Trophoblast cell (in vitro differentiated cells and primary cell): ENCODE results near the gene ZNF100.
"Not testable (repeated sequence)": the region's sequence is repeated elsewhere in the genome, so short reads cannot be mapped to it uniquely, and the experiment has no call there.

Source experiments
- DNase-seq, 2 donors: peaks; one replicate each; pipeline ENCODE4 v3.0.0-alpha.2; 2016
- H2AFZ ChIP-seq: 2 replicates; pipeline ENCODE4 v1.6.1; 2013; ENCODE audit warnings: low read length, moderate library complexity, mild to moderate bottlenecking; ENCODE audit not compliant: insufficient read depth, poor library complexity
- H2AK5ac ChIP-seq: 2 replicates; pipeline ENCODE4 v1.6.1; 2013; ENCODE audit warnings: mild to moderate bottlenecking, low read length
- H2BK120ac ChIP-seq: 2 replicates; pipeline ENCODE4 v1.6.1; 2013; ENCODE audit warnings: low read length, mild to moderate bottlenecking, moderate library complexity; ENCODE audit not compliant: insufficient read depth, poor library complexity
- H2BK12ac ChIP-seq: 2 replicates; pipeline ENCODE4 v1.6.1; 2013; ENCODE audit warnings: mild to moderate bottlenecking, low read length, moderate library complexity
- H2BK5ac ChIP-seq: 2 replicates; pipeline ENCODE4 v1.6.1; 2013; ENCODE audit warnings: low read length, low read depth, moderate library complexity, mild to moderate bottlenecking; ENCODE audit not compliant: poor library complexity
- H3K14ac ChIP-seq: 2 replicates; pipeline ENCODE4 v1.6.1; 2013; ENCODE audit warnings: mild to moderate bottlenecking, low read length
- H3K18ac ChIP-seq: 2 replicates; pipeline ENCODE4 v1.6.1; 2013; ENCODE audit warnings: mild to moderate bottlenecking, low read length
- H3K23ac ChIP-seq: 2 replicates; pipeline ENCODE4 v1.6.1; 2013; ENCODE audit warnings: low read length
- H3K27ac ChIP-seq: 2 replicates; pipeline ENCODE4 v1.5.1; 2013; ENCODE audit warnings: low read depth, mild to moderate bottlenecking, inconsistent platforms, low read length, moderate library complexity
- H3K27me3 ChIP-seq: 2 replicates; pipeline ENCODE4 v1.6.1; 2013; ENCODE audit warnings: inconsistent platforms, mild to moderate bottlenecking, low read length, moderate library complexity; ENCODE audit not compliant: insufficient read depth
- H3K36me3 ChIP-seq, 2 experiments: 1 replicate in 1 of 2; 2 replicates in 1 of 2; pipeline ENCODE4 v1.6.1; 2013; ENCODE audit warnings: low read length in 2 of 2, mild to moderate bottlenecking in 2 of 2, moderate library complexity in 1 of 2; ENCODE audit not compliant: insufficient read depth in 2 of 2, control insufficient read depth in 1 of 2
- H3K4ac ChIP-seq: 2 replicates; pipeline ENCODE4 v1.6.1; 2013; ENCODE audit warnings: low read depth, mild to moderate bottlenecking, low read length, moderate library complexity
- H3K4me1 ChIP-seq, 2 experiments: 1 replicate in 1 of 2; 2 replicates in 1 of 2; pipeline ENCODE4 v1.6.1; 2013; ENCODE audit warnings: low read length in 2 of 2, mild to moderate bottlenecking in 2 of 2, moderate library complexity in 1 of 2; ENCODE audit not compliant: insufficient read depth in 2 of 2, control insufficient read depth in 1 of 2
- H3K4me2 ChIP-seq: 2 replicates; pipeline ENCODE4 v1.6.1; 2013; ENCODE audit warnings: inconsistent platforms, mild to moderate bottlenecking, low read length, moderate library complexity
- H3K4me3 ChIP-seq: 2 replicates; pipeline ENCODE4 v1.5.1; 2013; ENCODE audit warnings: mild to moderate bottlenecking, low read depth, low read length, inconsistent platforms
- H3K79me1 ChIP-seq: one replicate; pipeline ENCODE4 v1.6.1; 2013; ENCODE audit warnings: low read length
- H3K79me2 ChIP-seq: 2 replicates; pipeline ENCODE4 v1.6.1; 2013; ENCODE audit warnings: low read length, mild to moderate bottlenecking; ENCODE audit not compliant: control insufficient read depth, insufficient read depth, poor library complexity
- H3K9ac ChIP-seq: 2 replicates; pipeline ENCODE4 v1.6.1; 2013; ENCODE audit warnings: mild to moderate bottlenecking, low read length
- H3K9me3 ChIP-seq: 2 replicates; pipeline ENCODE4 v1.6.1; 2013; ENCODE audit warnings: low read depth, mild to moderate bottlenecking, control low read depth, inconsistent platforms, low read length; ENCODE audit not compliant: insufficient read depth
- H4K12ac ChIP-seq: 2 replicates; pipeline ENCODE4 v1.6.1; 2013; ENCODE audit warnings: low read depth, mild to moderate bottlenecking, low read length, moderate library complexity
- H4K8ac ChIP-seq: 2 replicates; pipeline ENCODE4 v1.6.1; 2013; ENCODE audit warnings: low read depth, mild to moderate bottlenecking, low read length, moderate library complexity
- H4K91ac ChIP-seq: one replicate; pipeline ENCODE4 v1.6.1; 2013; ENCODE audit warnings: low read depth, mild to moderate bottlenecking, low read length, moderate library complexity
- WGBS: extraction: QIAGEN DNeasy Blood & Tissue Kit; methylation state at CpG from one replicate; pipeline ENCODE4 v1.1.7; 2013; ENCODE audit warnings: missing lambda C conversion rate; ENCODE audit not compliant: insufficient read length, insufficient coverage; ENCODE audit errors: extremely low coverage; 5-methylcytosine and 5-hydroxymethylcytosine counted together

ZNF100 gene

GRCh38 chr19:21726942-21727747 lies 40.2 kb downstream of the ZNF100 start:
- not testable (repeated sequence) for H3K23ac ChIP-seq, H3K4me1 ChIP-seq, H3K79me2 ChIP-seq, H2AK5ac ChIP-seq, H2BK120ac ChIP-seq, H2BK5ac ChIP-seq, H2BK12ac ChIP-seq, H3K4me3 ChIP-seq, H4K12ac ChIP-seq, H3K27ac ChIP-seq, H3K4me2 ChIP-seq, H3K79me1 ChIP-seq, H3K18ac ChIP-seq, H3K27me3 ChIP-seq, H4K8ac ChIP-seq, H2AFZ ChIP-seq, H3K4ac ChIP-seq, H3K14ac ChIP-seq, H3K9me3 ChIP-seq, H3K9ac ChIP-seq, H4K91ac ChIP-seq
- H3K36me3 ChIP-seq = peaks cover 8 to 13% of the 10 kb centered on the region in 2 experiments
- WGBS = no CpG with 5 or more reads among the region's 5 CpGs
- peak in 1 of 2 donors; percentile 55 for DNase-seq

- Histone ChIP-seq H3K36me3 (no peaks in the 10 kb centered on the region), H4K8ac (no peak overlapping the region), H3K4me1 (no peaks in the 10 kb centered on the region), H3K79me2 (no peaks in the 10 kb centered on the region), H3K79me1 (no peaks in the 10 kb centered on the region), H3K14ac (no peak overlapping the region), H3K27me3 (no peaks in the 10 kb centered on the region), H3K4me2 (no peak overlapping the region), H2BK5ac (no peak overlapping the region), H3K4me3 (no peak overlapping the region), H2BK120ac (no peak overlapping the region), H3K23ac (no peak overlapping the region), H3K18ac (no peak overlapping the region), H4K12ac (no peak overlapping the region), H3K9ac (no peak overlapping the region), H3K9me3 (peaks cover 6% of the 10 kb centered on the region), H2BK12ac (no peak overlapping the region), H3K27ac (no peak overlapping the region), H3K4ac (no peak overlapping the region), H2AK5ac (no peak overlapping the region), H4K91ac (no peak overlapping the region), H2AFZ (no peak overlapping the region)
- no CpG with 5 or more reads among the region's 4 CpGs for WGBS
- DNase-seq = no peak
Observed at GRCh38 chr19:21713761-21714160, 53.6 kb downstream of the ZNF100 start.

DNA sequence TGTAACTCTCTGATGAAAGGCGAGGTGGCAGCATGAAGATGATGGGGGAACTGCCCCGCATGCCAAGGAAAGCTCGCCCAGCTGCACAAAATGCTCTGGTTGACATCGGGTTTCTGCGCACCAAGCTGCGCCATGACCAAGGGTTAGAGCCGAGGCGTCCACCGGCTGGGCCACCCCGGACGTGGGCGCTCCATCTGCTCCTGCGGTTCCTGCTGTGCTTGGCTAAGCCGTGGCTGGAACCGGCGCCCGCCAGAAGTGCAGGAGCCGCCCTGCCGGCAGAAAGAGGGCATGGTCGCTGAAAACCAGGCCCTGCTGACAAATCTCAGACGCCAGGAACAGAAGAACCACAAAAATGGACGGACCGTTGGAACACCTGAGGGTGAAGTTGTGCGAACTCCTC lies 57.9 kb downstream of the ZNF100 start:
- DNase-seq = no peak
- Histone ChIP-seq H2BK120ac (no peak overlapping the region), H3K4me2 (no peak overlapping the region), H3K4me1 (no peaks in the 10 kb centered on the region), H3K79me2 (no peaks in the 10 kb centered on the region), H2AFZ (no peak overlapping the region), H2AK5ac (no peak overlapping the region), H3K36me3 (no peaks in the 10 kb centered on the region), H2BK12ac (no peak overlapping the region), H2BK5ac (no peak overlapping the region), H3K4ac (no peak overlapping the region), H3K9ac (no peak overlapping the region), H3K27me3 (no peaks in the 10 kb centered on the region), H3K23ac (no peak overlapping the region), H3K18ac (no peak overlapping the region), H3K9me3 (peaks cover 15% of the 10 kb centered on the region), H3K79me1 (no peaks in the 10 kb centered on the region), H4K12ac (no peak overlapping the region), H3K4me3 (no peak overlapping the region), H3K27ac (no peak overlapping the region), H4K91ac (no peak overlapping the region), H4K8ac (no peak overlapping the region), H3K14ac (no peak overlapping the region)
- WGBS = no CpG with 5 or more reads among the region's 24 CpGs

DNA sequence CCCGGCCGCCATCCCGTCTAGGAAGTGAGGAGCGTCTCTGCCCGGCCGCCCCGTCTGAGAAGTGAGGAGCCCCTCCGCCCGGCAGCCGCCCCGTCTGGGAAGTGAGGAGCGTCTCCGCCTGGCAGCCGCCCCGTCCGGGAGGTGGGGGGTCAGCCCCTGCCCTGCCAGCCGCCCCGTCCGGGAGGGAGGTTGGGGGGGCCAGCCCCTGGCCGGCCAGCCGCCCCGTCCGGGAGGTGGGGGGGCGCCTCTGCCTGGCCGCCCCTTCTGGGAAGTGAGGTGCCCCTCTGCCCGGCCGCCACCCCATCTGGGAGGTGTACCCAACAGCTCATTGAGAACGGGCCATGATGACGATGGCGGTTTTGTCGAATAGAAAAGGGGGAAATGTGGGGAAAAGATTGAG lies 59.5 kb downstream of the ZNF100 start:
- not testable (repeated sequence) for H3K79me2 ChIP-seq, H3K79me1 ChIP-seq, H4K8ac ChIP-seq, H3K4me3 ChIP-seq, H2BK120ac ChIP-seq, H3K4ac ChIP-seq, H3K4me2 ChIP-seq, H4K12ac ChIP-seq, H3K14ac ChIP-seq, H2BK5ac ChIP-seq, H2AFZ ChIP-seq, H3K23ac ChIP-seq, H3K4me1 ChIP-seq, H3K36me3 ChIP-seq, H2BK12ac ChIP-seq, H4K91ac ChIP-seq, H3K27me3 ChIP-seq, H3K18ac ChIP-seq, H2AK5ac ChIP-seq, DNase-seq, H3K27ac ChIP-seq, H3K9ac ChIP-seq
- WGBS = no CpG with 5 or more reads among the region's 31 CpGs
- H3K9me3 ChIP-seq = peaks cover 15% of the 10 kb centered on the region
